C4-2B (cell line): ENCODE measurements around the gene ATG7.

ENCODE experiments used
- CTCF ChIP-seq: fragments of 450-650 bp; conservative IDR thresholded peaks from 2 replicates; pipeline ENCODE4 v1.5.1; 2017; ENCODE audit warnings: mild to moderate bottlenecking
- ZFX ChIP-seq: fragments of 450-650 bp; IDR thresholded peaks from 2 replicates; pipeline ENCODE4 v1.6.1; 2017

GRCh38 chr3:11400213-11400612 lies 128.0 kb downstream of the ATG7 start:
- TF ChIP-seq CTCF (no peak), ZFX (no peak)
